Measurements from ENCODE around the gene TAMALIN.
A peak's percentile ranks its signal among the peaks of the same experiment; 100 is the strongest.

TAMALIN gene

GRCh38 chr12:52049688-52050087 is 42.9 kb downstream of the TAMALIN start:
- Histone ChIP-seq H3K27me3 (ENCODE audit: insufficient read depth, poor library complexity, severe bottlenecking) (peaks cover 8% of the 10 kb centered on the region), H3K4me3 (replicated peaks; ENCODE audit: insufficient read depth, low read length) (no peak overlapping the region), H3K27ac (replicated peaks) (no peak overlapping the region)
- no peak for DNase-seq (ENCODE audit: low read depth in 1 of 2, low spot score in 1 of 2)
- TF ChIP-seq, protein P1, sequence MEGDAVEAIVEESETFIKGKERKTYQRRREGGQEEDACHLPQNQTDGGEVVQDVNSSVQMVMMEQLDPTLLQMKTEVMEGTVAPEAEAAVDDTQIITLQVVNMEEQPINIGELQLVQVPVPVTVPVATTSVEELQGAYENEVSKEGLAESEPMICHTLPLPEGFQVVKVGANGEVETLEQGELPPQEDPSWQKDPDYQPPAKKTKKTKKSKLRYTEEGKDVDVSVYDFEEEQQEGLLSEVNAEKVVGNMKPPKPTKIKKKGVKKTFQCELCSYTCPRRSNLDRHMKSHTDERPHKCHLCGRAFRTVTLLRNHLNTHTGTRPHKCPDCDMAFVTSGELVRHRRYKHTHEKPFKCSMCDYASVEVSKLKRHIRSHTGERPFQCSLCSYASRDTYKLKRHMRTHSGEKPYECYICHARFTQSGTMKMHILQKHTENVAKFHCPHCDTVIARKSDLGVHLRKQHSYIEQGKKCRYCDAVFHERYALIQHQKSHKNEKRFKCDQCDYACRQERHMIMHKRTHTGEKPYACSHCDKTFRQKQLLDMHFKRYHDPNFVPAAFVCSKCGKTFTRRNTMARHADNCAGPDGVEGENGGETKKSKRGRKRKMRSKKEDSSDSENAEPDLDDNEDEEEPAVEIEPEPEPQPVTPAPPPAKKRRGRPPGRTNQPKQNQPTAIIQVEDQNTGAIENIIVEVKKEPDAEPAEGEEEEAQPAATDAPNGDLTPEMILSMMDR (IDR thresholded peaks at IDR 0.05; ENCODE audit: insufficient read depth, low read length), result no peak
- TF ChIP-seq POLR2AphosphoS5 (IDR thresholded peaks at IDR 0.05; ENCODE audit: low read depth), result no peak
- no peak for TF ChIP-seq GABPA (IDR thresholded peaks at IDR 0.05; ENCODE audit: low read depth)
- TF ChIP-seq, protein P2, sequence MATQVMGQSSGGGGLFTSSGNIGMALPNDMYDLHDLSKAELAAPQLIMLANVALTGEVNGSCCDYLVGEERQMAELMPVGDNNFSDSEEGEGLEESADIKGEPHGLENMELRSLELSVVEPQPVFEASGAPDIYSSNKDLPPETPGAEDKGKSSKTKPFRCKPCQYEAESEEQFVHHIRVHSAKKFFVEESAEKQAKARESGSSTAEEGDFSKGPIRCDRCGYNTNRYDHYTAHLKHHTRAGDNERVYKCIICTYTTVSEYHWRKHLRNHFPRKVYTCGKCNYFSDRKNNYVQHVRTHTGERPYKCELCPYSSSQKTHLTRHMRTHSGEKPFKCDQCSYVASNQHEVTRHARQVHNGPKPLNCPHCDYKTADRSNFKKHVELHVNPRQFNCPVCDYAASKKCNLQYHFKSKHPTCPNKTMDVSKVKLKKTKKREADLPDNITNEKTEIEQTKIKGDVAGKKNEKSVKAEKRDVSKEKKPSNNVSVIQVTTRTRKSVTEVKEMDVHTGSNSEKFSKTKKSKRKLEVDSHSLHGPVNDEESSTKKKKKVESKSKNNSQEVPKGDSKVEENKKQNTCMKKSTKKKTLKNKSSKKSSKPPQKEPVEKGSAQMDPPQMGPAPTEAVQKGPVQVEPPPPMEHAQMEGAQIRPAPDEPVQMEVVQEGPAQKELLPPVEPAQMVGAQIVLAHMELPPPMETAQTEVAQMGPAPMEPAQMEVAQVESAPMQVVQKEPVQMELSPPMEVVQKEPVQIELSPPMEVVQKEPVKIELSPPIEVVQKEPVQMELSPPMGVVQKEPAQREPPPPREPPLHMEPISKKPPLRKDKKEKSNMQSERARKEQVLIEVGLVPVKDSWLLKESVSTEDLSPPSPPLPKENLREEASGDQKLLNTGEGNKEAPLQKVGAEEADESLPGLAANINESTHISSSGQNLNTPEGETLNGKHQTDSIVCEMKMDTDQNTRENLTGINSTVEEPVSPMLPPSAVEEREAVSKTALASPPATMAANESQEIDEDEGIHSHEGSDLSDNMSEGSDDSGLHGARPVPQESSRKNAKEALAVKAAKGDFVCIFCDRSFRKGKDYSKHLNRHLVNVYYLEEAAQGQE (IDR thresholded peaks at IDR 0.05; ENCODE audit: insufficient replicate concordance, low read depth), result no peak
- no peak for TF ChIP-seq SPI1 (IDR thresholded peaks at IDR 0.05; ENCODE audit: borderline replicate concordance, low read depth)

GRCh38 chr12:52050116-52050757 is 43.5 kb downstream of the TAMALIN start:
- no peak for DNase-seq (ENCODE audit: low read depth in 1 of 2, low spot score in 1 of 2)
- Histone ChIP-seq H3K27me3 (ENCODE audit: insufficient read depth, poor library complexity, severe bottlenecking) (peaks cover 8% of the 10 kb centered on the region), H3K27ac (replicated peaks) (peak overlapping the region; percentile 49), H3K4me3 (replicated peaks; ENCODE audit: insufficient read depth, low read length) (peak overlapping the region; percentile 51)
- TF ChIP-seq POLR2AphosphoS5 (IDR thresholded peaks at IDR 0.05; ENCODE audit: low read depth) (no peak), SPI1 (IDR thresholded peaks at IDR 0.05; ENCODE audit: borderline replicate concordance, low read depth) (no peak), GABPA (IDR thresholded peaks at IDR 0.05; ENCODE audit: low read depth) (no peak)
- TF ChIP-seq, protein P1 (IDR thresholded peaks at IDR 0.05; ENCODE audit: insufficient read depth, low read length), result no peak

DNA sequence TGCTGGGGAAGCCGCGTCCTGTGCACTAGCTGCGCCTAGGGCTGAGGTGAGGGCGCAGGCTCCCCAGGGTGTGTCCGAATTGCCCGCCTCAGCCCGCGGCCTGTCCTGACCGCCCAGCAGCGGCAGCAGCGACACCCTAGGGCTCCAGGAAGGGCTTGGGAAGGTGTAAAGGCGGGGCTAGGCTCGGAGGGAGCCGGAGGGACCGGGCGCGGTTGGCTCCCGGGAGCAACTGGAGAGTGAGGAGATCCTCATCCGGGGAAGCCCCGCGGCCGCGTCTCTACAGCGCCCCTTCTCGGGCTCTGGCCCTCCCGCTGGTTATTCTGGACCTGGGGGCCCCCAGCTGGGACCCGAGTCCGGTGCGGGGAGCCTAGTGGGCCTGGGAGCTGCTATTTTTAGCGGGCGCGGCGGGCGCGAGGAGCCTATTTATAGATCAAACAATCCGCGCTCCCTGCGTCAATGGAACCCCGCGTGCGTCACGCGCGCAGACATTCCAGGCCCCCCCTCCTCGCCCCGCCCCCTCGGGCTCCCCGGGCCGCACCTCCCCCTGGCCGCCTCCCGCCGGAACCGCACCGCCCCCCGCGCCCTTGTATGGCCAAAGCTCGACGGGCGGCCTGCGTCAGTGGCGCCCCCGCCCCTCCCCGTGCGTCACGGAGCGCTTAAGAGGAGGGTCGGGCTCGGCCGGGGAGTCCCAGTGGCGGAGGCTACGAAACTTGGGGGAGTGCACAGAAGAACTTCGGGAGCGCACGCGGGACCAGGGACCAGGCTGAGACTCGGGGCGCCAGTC is 44.2 kb downstream of the TAMALIN start, which contains the start of gene NR4A1:
NR4A1 (plus strand) TSS at position 685 of the 784 bp plus-strand sequence. CDS start 2,887 bp downstream, outside the sequence.
- peak within 1 kb of the TSS; percentile 51 for H3K4me3 ChIP-seq (replicated peaks; ENCODE audit: insufficient read depth, low read length)
- TF ChIP-seq GABPA (IDR thresholded peaks at IDR 0.05; ENCODE audit: low read depth) (no peak), SPI1 (IDR thresholded peaks at IDR 0.05; ENCODE audit: borderline replicate concordance, low read depth) (no peak), POLR2AphosphoS5 (IDR thresholded peaks at IDR 0.05; ENCODE audit: low read depth) (no peak; the same call in 1 of the 2 replicates)
- TF ChIP-seq, protein P2 (IDR thresholded peaks at IDR 0.05; ENCODE audit: insufficient replicate concordance, low read depth), result no peak
- TF ChIP-seq, protein P1 (IDR thresholded peaks at IDR 0.05; ENCODE audit: insufficient read depth, low read length), result no peak
- peaks cover 8% of the 10 kb centered on the region for H3K27me3 ChIP-seq (ENCODE audit: insufficient read depth, poor library complexity, severe bottlenecking)
- peak within 1 kb of the TSS; percentile 49 for H3K27ac ChIP-seq (replicated peaks)
- peak; percentile 69 to 88 for DNase-seq (ENCODE audit: low read depth in 1 of 2, low spot score in 1 of 2)

All from HL-60 (cell line).